Liver (tissue), 9 donors: ENCODE measurements around the gene ATPAF1. TPM values are rescaled to one million over a fixed set of nuclear protein-coding genes. Genes with fewer than 3 reads are reported as not detected.

Experiments
- DNase-seq: peaks from one replicate; pipeline ENCODE4 v3.0.0-alpha.2; 2017; ENCODE audit warnings: low spot score
- H3K27ac ChIP-seq, 2 donors: one replicate each; pipeline ENCODE4 v1.7.0; 2013; ENCODE audit warnings: inconsistent platforms in 2 of 2, low read length in 2 of 2, control low read depth in 1 of 2, low read depth in 1 of 2, mild to moderate bottlenecking in 1 of 2
- H3K27me3 ChIP-seq, 4 donors: one replicate each; pipeline versions ENCODE4 v1.6.1 to v1.7.0; 2013; ENCODE audit warnings: low read length in 3 of 4, inconsistent platforms in 1 of 4, mild to moderate bottlenecking in 1 of 4, moderate library complexity in 1 of 4; ENCODE audit not compliant: control insufficient read depth in 4 of 4, insufficient read depth in 4 of 4
- H3K36me3 ChIP-seq, 4 donors: one replicate each; pipeline versions ENCODE4 v1.6.1 to v1.7.0; 2013; ENCODE audit warnings: low read length in 3 of 4, mild to moderate bottlenecking in 3 of 4, low read depth in 1 of 4, moderate library complexity in 1 of 4; ENCODE audit not compliant: control insufficient read depth in 4 of 4, insufficient read depth in 3 of 4
- H3K4me1 ChIP-seq, 4 donors: one replicate each; pipeline versions ENCODE4 v1.6.1 to v1.7.0; 2013; ENCODE audit warnings: low read length in 3 of 4, mild to moderate bottlenecking in 3 of 4, moderate library complexity in 1 of 4; ENCODE audit not compliant: control insufficient read depth in 4 of 4, insufficient read depth in 4 of 4
- H3K4me3 ChIP-seq, 3 donors: one replicate each; pipeline versions ENCODE4 v1.6.1 to v1.7.0; 2013; ENCODE audit warnings: low read length in 3 of 3, control low read depth in 1 of 3, low read depth in 1 of 3, mild to moderate bottlenecking in 1 of 3
- H3K9ac ChIP-seq, 2 donors: one replicate each; pipeline ENCODE4 v1.7.0; 2013; ENCODE audit warnings: low read length in 2 of 2, mild to moderate bottlenecking in 2 of 2, moderate library complexity in 2 of 2, control low read depth in 1 of 2, low read depth in 1 of 2
- H3K9me3 ChIP-seq, 4 donors: one replicate each; pipeline versions ENCODE4 v1.6.1 to v1.7.0; 2013; ENCODE audit warnings: low read length in 3 of 4; ENCODE audit not compliant: control insufficient read depth in 4 of 4
- EGR1 ChIP-seq, 2 donors: IDR thresholded peaks; 2 replicates each; pipeline ENCODE4 v1.6.1; 2016 to 2018; ENCODE audit warnings: antibody characterized with exemption in 2 of 2, low read depth in 2 of 2
- FOXA1 ChIP-seq: IDR thresholded peaks from 2 replicates; pipeline ENCODE4 v1.6.1; 2016; ENCODE audit warnings: antibody characterized with exemption
- FOXA2 ChIP-seq: IDR thresholded peaks from 2 replicates; pipeline ENCODE4 v1.6.1; 2016; ENCODE audit warnings: antibody characterized with exemption
- GABPA ChIP-seq, 2 donors: IDR thresholded peaks in 1 of 2; conservative IDR thresholded peaks in 1 of 2; 2 replicates each; pipeline ENCODE4 v1.6.1; 2016; ENCODE audit warnings: antibody characterized with exemption in 2 of 2, mild to moderate bottlenecking in 1 of 2, moderate library complexity in 1 of 2
- HNF4A ChIP-seq, 2 donors: conservative IDR thresholded peaks; 2 replicates each; pipeline ENCODE4 v1.6.1; 2016; ENCODE audit warnings: antibody characterized with exemption in 2 of 2, mild to moderate bottlenecking in 2 of 2
- JUND ChIP-seq, 2 donors: IDR thresholded peaks; 2 replicates each; pipeline ENCODE4 v1.6.1; 2016; ENCODE audit warnings: antibody characterized with exemption in 2 of 2
- MAX ChIP-seq: IDR thresholded peaks from 2 replicates; pipeline ENCODE4 v1.6.1; 2016; ENCODE audit warnings: antibody characterized with exemption
- RAD21 ChIP-seq, 2 donors: IDR thresholded peaks; 2 replicates each; pipeline ENCODE4 v1.6.1; 2016; ENCODE audit warnings: antibody characterized with exemption in 2 of 2, mild to moderate bottlenecking in 2 of 2
- RXRA ChIP-seq, 2 donors: IDR thresholded peaks; 2 replicates each; pipeline ENCODE4 v1.6.1; 2017 to 2018; ENCODE audit warnings: antibody characterized with exemption in 2 of 2, mild to moderate bottlenecking in 1 of 2
- SP1 ChIP-seq: IDR thresholded peaks from 2 replicates; pipeline ENCODE4 v1.6.1; 2018; ENCODE audit warnings: antibody characterized with exemption, mild to moderate bottlenecking
- TAF1 ChIP-seq: conservative IDR thresholded peaks from 2 replicates; pipeline ENCODE4 v1.6.1; 2016; ENCODE audit warnings: antibody characterized with exemption, mild to moderate bottlenecking
- WGBS: extraction: QIAGEN DNeasy Blood & Tissue Kit; methylation state at CpG from one replicate; pipeline ENCODE4 v1.1.7; 2013; 5-methylcytosine and 5-hydroxymethylcytosine counted together
- polyA plus RNA-seq, 2 donors: library from polyadenylated mRNA; stranded (reverse) in 1 of 2; unstranded in 1 of 2; fragments of 200-250 nt in 1 of 2; fragments of >200 nt in 1 of 2; fragmentation: Nextera tagmentation in 1 of 2; extraction: Ambion mirVana in 1 of 2; gene quantifications; one replicate each; pipeline versions ENCODE4 v1.2.1 to v1.2.3, GENCODE V29; 2013 to 2015
- total RNA-seq, 2 donors: library from RNA; depleted of rRNA; stranded (reverse); fragments of >200 nt; gene quantifications; one replicate each; pipeline ENCODE4 v1.2.3, GENCODE V29; 2014
- TF ChIP-seq, protein P1 (sequence below): IDR thresholded peaks from 2 replicates; pipeline ENCODE4 v1.6.1; 2016; ENCODE audit warnings: antibody characterized with exemption
- TF ChIP-seq, protein P2 (sequence below): fragments of 150-350 bp; IDR thresholded peaks from 2 replicates; pipeline ENCODE4 v1.5.1; 2017; ENCODE audit warnings: improper control_type of control experiment, low read depth, low read length; ENCODE audit not compliant: missing input control
- TF ChIP-seq, protein P3 (sequence below): IDR thresholded peaks from 2 replicates; pipeline ENCODE4 v1.6.1; 2016; ENCODE audit warnings: antibody characterized with exemption
- donor health status: healthy.
- donor health status: healthy.
- donor health status: healthy.
- donor health status: healthy.
- donor health status: healthy.

ATPAF1 gene
- total and polyA plus RNA-seq, 4 donors: 35.3 to 54.1 (median 37.0) TPM

GRCh38 chr1:46681333-46682034 is 13.3 kb upstream of the ATPAF1 start:
- no peak overlapping the region for H3K27ac ChIP-seq
- DNase-seq: no peak
- H3K4me3 ChIP-seq: no peak overlapping the region
- no peak overlapping the region for H3K9ac ChIP-seq
- H3K36me3 ChIP-seq: peaks cover 6 to 60% (median 47%) of the 10 kb centered on the region in 4 donors
- WGBS: 94% methylated on average over 1 of the region's 1 CpG
- H3K9me3 ChIP-seq: no peaks in the 10 kb centered on the region
- no peaks in the 10 kb centered on the region for H3K27me3 ChIP-seq
- no peak for TF ChIP-seq FOXA2
- TF ChIP-seq EGR1 (IDR thresholded peaks at IDR 0.05; ENCODE audit: low read depth in 2 of 2): no peak
- TF ChIP-seq RXRA (IDR thresholded peaks at IDR 0.05): no peak
- TF ChIP-seq RAD21 (IDR thresholded peaks at IDR 0.05): no peak
- no peak for TF ChIP-seq TAF1
- no peak for TF ChIP-seq HNF4A (conservative IDR thresholded peaks at IDR 0.05)
- TF ChIP-seq, protein P1, sequence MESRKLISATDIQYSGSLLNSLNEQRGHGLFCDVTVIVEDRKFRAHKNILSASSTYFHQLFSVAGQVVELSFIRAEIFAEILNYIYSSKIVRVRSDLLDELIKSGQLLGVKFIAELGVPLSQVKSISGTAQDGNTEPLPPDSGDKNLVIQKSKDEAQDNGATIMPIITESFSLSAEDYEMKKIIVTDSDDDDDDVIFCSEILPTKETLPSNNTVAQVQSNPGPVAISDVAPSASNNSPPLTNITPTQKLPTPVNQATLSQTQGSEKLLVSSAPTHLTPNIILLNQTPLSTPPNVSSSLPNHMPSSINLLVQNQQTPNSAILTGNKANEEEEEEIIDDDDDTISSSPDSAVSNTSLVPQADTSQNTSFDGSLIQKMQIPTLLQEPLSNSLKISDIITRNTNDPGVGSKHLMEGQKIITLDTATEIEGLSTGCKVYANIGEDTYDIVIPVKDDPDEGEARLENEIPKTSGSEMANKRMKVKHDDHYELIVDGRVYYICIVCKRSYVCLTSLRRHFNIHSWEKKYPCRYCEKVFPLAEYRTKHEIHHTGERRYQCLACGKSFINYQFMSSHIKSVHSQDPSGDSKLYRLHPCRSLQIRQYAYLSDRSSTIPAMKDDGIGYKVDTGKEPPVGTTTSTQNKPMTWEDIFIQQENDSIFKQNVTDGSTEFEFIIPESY: no peak
- TF ChIP-seq, protein P2, sequence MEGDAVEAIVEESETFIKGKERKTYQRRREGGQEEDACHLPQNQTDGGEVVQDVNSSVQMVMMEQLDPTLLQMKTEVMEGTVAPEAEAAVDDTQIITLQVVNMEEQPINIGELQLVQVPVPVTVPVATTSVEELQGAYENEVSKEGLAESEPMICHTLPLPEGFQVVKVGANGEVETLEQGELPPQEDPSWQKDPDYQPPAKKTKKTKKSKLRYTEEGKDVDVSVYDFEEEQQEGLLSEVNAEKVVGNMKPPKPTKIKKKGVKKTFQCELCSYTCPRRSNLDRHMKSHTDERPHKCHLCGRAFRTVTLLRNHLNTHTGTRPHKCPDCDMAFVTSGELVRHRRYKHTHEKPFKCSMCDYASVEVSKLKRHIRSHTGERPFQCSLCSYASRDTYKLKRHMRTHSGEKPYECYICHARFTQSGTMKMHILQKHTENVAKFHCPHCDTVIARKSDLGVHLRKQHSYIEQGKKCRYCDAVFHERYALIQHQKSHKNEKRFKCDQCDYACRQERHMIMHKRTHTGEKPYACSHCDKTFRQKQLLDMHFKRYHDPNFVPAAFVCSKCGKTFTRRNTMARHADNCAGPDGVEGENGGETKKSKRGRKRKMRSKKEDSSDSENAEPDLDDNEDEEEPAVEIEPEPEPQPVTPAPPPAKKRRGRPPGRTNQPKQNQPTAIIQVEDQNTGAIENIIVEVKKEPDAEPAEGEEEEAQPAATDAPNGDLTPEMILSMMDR: no peak
- no peak for TF ChIP-seq GABPA (IDR thresholded peaks at IDR 0.05 in 1 of 2, conservative IDR thresholded peaks at IDR 0.05 in 1 of 2)
- TF ChIP-seq, protein P3, sequence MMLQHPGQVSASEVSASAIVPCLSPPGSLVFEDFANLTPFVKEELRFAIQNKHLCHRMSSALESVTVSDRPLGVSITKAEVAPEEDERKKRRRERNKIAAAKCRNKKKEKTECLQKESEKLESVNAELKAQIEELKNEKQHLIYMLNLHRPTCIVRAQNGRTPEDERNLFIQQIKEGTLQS: no peak
- no peaks in the 10 kb centered on the region for H3K4me1 ChIP-seq

DNA sequence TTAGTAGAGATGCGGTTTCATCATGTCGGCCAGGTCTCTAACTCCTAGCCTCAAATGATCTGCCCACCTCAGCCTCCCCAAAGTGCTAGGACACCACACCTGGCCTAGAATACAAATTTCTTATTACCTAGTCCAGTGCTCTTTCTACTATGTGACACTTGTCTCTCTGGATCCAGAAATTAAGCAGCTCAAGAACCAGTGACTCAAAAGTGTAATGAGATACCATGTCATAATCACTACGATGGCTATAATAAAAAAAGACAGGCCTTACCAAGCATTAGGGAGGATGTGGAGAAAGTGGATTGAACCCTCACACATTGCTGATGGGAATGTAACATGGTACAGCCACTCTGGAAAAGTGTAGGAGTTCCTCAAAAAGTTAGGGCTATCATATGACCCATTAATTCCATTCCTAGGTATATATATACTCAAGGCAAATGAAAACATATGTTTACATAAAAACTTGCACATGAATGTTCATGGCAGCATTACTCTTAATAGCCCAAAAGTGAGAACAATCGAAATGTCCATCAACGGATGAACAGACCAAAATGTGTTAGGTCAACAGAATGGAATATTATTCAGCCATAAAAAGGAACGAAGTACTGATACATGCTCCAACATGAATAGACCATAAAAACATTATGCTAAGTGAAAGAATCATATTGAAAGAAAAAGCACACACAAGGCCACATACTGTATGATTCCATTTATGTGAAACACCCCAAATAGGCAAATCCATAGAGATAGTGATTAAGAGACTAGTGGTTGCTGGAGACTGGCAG is 11.8 kb upstream of the ATPAF1 start:
- WGBS: 98% methylated on average over 6 of the region's 6 CpGs
- peaks cover 6 to 52% (median 42%) of the 10 kb centered on the region in 4 donors for H3K36me3 ChIP-seq

More for the DNA sequence above, 11.8 kb upstream of the ATPAF1 start:
- no peak overlapping the region for H3K4me3 ChIP-seq
- TF ChIP-seq GABPA (IDR thresholded peaks at IDR 0.05 in 1 of 2, conservative IDR thresholded peaks at IDR 0.05 in 1 of 2): no peak
- TF ChIP-seq MAX: no peak
- TF ChIP-seq, protein P1: no peak
- TF ChIP-seq EGR1 (IDR thresholded peaks at IDR 0.05; ENCODE audit: low read depth in 2 of 2): no peak
- TF ChIP-seq JUND (IDR thresholded peaks at IDR 0.05): no peak
- no peak for TF ChIP-seq FOXA1
- TF ChIP-seq SP1: no peak
- no peak for DNase-seq
- H3K27me3 ChIP-seq: no peaks in the 10 kb centered on the region
- no peaks in the 10 kb centered on the region for H3K4me1 ChIP-seq
- H3K27ac ChIP-seq: no peak overlapping the region
- no peak overlapping the region for H3K9ac ChIP-seq
- no peaks in the 10 kb centered on the region for H3K9me3 ChIP-seq
